ENCODE results near the gene STAT1. TPM values are rescaled to one million over a fixed set of nuclear protein-coding genes. Genes with fewer than 3 reads are reported as not detected.

Gene STAT1
- total RNA-seq, 3 donors from 2014 or later (not counting 1 experiment from before 2014, with no cell fraction given): 49.1 to 91.6 (median 86.2) TPM

DNA sequence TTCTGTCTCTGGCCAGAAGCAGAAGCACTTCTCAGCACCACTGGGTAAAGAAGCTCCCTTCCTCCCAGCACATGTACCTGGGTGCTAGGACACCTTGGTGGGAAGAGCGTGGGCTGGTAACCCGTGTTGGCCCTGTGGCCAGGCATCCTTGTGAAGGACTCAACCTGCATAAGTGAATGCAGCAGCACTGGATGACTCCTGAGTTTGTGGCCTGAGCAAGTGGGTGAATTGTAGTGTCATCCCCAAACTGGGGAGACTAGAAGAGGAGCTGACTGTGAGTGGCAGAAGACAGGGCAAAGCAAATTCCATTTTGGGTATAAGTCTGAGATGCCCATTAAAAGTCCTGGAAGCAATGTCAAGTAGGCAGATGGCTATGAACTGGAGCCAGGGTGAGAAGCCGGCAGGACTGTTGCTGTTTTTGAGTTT is 63.4 kb downstream of the STAT1 start:
- WGBS (ENCODE audit: insufficient coverage): 90% methylated on average over 3 of the region's 3 CpGs
- Mint-ChIP-seq H3K9me3 (no peaks in the 10 kb centered on the region), H3K27ac (no peak overlapping the region), H3K27me3 (ENCODE audit: low read depth in 2 of 2) (no peaks in the 10 kb centered on the region), H3K4me3 (no peak overlapping the region), H3K4me1 (peaks cover under 1% of the 10 kb centered on the region in 2 donors), H3K36me3 (no peaks in the 10 kb centered on the region)
- intact Hi-C loops (cut with micrococcal nuclease): no loop called here
- no peaks in the 10 kb centered on the region for H3K36me3 ChIP-seq (ENCODE audit: control insufficient read depth, insufficient read depth, low read length)
- H3K27ac ChIP-seq (ENCODE audit: low read length): no peak overlapping the region
- H3K4me3 ChIP-seq (ENCODE audit: low read length): no peak overlapping the region
- ATAC-seq (no peak), DNase-seq (no peak)
- TF ChIP-seq, protein P1, sequence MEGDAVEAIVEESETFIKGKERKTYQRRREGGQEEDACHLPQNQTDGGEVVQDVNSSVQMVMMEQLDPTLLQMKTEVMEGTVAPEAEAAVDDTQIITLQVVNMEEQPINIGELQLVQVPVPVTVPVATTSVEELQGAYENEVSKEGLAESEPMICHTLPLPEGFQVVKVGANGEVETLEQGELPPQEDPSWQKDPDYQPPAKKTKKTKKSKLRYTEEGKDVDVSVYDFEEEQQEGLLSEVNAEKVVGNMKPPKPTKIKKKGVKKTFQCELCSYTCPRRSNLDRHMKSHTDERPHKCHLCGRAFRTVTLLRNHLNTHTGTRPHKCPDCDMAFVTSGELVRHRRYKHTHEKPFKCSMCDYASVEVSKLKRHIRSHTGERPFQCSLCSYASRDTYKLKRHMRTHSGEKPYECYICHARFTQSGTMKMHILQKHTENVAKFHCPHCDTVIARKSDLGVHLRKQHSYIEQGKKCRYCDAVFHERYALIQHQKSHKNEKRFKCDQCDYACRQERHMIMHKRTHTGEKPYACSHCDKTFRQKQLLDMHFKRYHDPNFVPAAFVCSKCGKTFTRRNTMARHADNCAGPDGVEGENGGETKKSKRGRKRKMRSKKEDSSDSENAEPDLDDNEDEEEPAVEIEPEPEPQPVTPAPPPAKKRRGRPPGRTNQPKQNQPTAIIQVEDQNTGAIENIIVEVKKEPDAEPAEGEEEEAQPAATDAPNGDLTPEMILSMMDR (IDR thresholded peaks at IDR 0.05): no peak
- H3K4me1 ChIP-seq (ENCODE audit: control insufficient read depth, insufficient read depth, low read length): peaks cover 3% of the 10 kb centered on the region
- H3K27me3 ChIP-seq (ENCODE audit: control insufficient read depth, insufficient read depth, low read length): no peaks in the 10 kb centered on the region
- H3K9me3 ChIP-seq (ENCODE audit: control insufficient read depth, insufficient read depth, low read length): no peaks in the 10 kb centered on the region

DNA sequence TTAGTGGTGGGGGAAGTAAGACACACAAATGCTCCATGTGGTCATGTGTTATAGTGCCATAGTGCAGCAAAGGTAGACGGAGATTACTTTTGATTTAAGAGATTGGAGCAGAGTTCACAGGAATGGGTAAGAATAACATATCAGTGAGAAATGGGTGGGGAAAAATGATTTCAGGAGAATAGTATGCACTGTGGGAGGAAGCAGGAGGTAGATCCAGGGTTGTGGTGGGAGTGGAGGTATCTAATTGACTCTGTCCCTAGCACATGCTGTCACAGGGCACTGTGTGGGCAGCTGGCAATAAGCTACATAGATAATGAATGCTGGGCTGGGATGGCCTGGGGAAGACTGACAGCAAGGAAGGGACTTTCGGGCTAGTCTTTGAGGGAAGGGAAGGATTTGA is 65.3 kb downstream of the STAT1 start:
- H3K4me3 Mint-ChIP-seq: no peak overlapping the region
- Histone ChIP-seq H3K27ac (ENCODE audit: low read length) (no peak overlapping the region), H3K36me3 (ENCODE audit: control insufficient read depth, insufficient read depth, low read length) (no peaks in the 10 kb centered on the region), H3K9me3 (ENCODE audit: control insufficient read depth, insufficient read depth, low read length) (no peaks in the 10 kb centered on the region), H3K27me3 (ENCODE audit: control insufficient read depth, insufficient read depth, low read length) (no peaks in the 10 kb centered on the region), H3K4me1 (ENCODE audit: control insufficient read depth, insufficient read depth, low read length) (peaks cover 3% of the 10 kb centered on the region), H3K4me3 (ENCODE audit: low read length) (no peak overlapping the region)
- no peaks in the 10 kb centered on the region for H3K4me1 Mint-ChIP-seq
- no peak overlapping the region for H3K27ac Mint-ChIP-seq
- H3K36me3 Mint-ChIP-seq: no peaks in the 10 kb centered on the region
- TF ChIP-seq, protein P1 (IDR thresholded peaks at IDR 0.05): no peak
- no peak for ATAC-seq
- DNase-seq: no peak
- H3K27me3 Mint-ChIP-seq (ENCODE audit: low read depth in 2 of 2): no peaks in the 10 kb centered on the region
- WGBS (ENCODE audit: insufficient coverage): 98% methylated on average over 2 of the region's 2 CpGs
- intact Hi-C loops (cut with micrococcal nuclease): loop anchor here (1.0 kb wide), 1 partner anchor 98 kb away; no protein-coding TSS in a partner anchor
- no peaks in the 10 kb centered on the region for H3K9me3 Mint-ChIP-seq

DNA sequence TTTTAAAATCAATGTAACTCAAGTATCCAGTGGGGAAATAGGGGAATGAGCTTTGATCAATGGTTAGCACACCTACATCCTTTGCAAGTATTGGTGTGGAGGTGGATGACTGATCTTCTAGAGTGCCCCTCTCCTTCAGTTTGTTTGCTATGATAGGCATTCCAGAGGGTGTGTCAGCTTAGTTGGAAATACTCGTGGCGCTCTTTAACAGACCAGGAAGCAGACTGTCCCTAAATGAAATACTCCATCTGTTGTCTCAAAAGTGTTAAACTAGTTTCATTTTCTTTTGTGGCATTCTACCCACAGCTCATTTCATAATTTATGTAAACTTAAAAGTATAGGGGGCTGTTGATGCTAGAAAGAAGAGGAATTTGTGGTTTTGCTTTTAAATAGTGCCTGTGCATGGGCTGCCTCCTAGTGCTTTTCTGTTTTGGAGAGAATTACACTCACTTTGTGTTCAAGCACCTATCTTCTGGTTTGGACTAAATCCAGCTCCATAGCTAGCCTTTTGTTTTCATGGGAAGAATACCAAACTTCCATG is 66.2 kb downstream of the STAT1 start:
- ATAC-seq: peak; percentile 77 to 88 (median 81)
- peak overlapping the region; percentile 54 for H3K27ac ChIP-seq (ENCODE audit: low read length)
- Mint-ChIP-seq H3K27ac (no peak overlapping the region), H3K27me3 (ENCODE audit: low read depth in 2 of 2) (no peaks in the 10 kb centered on the region), H3K4me3 (peak overlapping the region; percentile 32), H3K4me1 (no peaks in the 10 kb centered on the region), H3K36me3 (no peaks in the 10 kb centered on the region), H3K9me3 (no peaks in the 10 kb centered on the region)
- H3K9me3 ChIP-seq (ENCODE audit: control insufficient read depth, insufficient read depth, low read length): no peaks in the 10 kb centered on the region
- H3K36me3 ChIP-seq (ENCODE audit: control insufficient read depth, insufficient read depth, low read length): no peaks in the 10 kb centered on the region
- H3K4me3 ChIP-seq (ENCODE audit: low read length): no peak overlapping the region
- intact Hi-C loops (cut with micrococcal nuclease): loop anchor here (1.0 kb wide), 1 partner anchor 97 kb away; no protein-coding TSS in a partner anchor
- no peaks in the 10 kb centered on the region for H3K27me3 ChIP-seq (ENCODE audit: control insufficient read depth, insufficient read depth, low read length)
- peak in 1 of 2 donors; percentile 67 for DNase-seq
- TF ChIP-seq, protein P1 (IDR thresholded peaks at IDR 0.05): peak; percentile 10
- H3K4me1 ChIP-seq (ENCODE audit: control insufficient read depth, insufficient read depth, low read length): peaks cover 3% of the 10 kb centered on the region
- WGBS (ENCODE audit: insufficient coverage): 15% methylated on average over 2 of the region's 2 CpGs

DNA sequence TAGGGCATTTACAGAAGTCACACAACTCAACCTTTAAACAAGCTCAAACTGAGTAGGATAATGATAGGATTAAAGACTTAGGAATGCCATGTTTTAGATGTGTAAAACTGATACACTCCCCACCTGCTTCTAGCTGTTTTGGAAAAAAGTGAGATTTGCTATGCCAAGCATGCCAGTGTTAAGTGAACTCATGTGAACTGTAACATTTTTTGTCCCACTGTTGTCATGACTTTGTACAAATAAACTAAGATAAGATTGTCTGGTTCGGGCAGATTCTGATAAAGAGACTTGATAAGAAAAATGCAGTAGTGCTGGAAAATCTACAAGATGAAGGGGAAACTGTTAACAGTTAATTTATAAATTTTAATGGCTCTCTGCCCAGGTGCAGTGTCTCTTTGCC is 66.8 kb downstream of the STAT1 start:
- Histone ChIP-seq H3K27me3 (ENCODE audit: control insufficient read depth, insufficient read depth, low read length) (no peaks in the 10 kb centered on the region), H3K4me1 (ENCODE audit: control insufficient read depth, insufficient read depth, low read length) (peaks cover 3% of the 10 kb centered on the region), H3K36me3 (ENCODE audit: control insufficient read depth, insufficient read depth, low read length) (no peaks in the 10 kb centered on the region), H3K27ac (ENCODE audit: low read length) (no peak overlapping the region), H3K4me3 (ENCODE audit: low read length) (no peak overlapping the region), H3K9me3 (ENCODE audit: control insufficient read depth, insufficient read depth, low read length) (no peaks in the 10 kb centered on the region)
- intact Hi-C loops (cut with micrococcal nuclease): no loop called here
- DNase-seq: peak in 1 of 2 donors; percentile 45
- no peaks in the 10 kb centered on the region for H3K4me1 Mint-ChIP-seq
- ATAC-seq: peak in 1 of 3 donors; percentile 43
- no peaks in the 10 kb centered on the region for H3K9me3 Mint-ChIP-seq
- no peaks in the 10 kb centered on the region for H3K36me3 Mint-ChIP-seq
- WGBS (ENCODE audit: insufficient coverage): 43% methylated on average over 1 of the region's 1 CpG
- no peak overlapping the region for H3K27ac Mint-ChIP-seq
- TF ChIP-seq, protein P1 (IDR thresholded peaks at IDR 0.05): no peak
- no peak overlapping the region for H3K4me3 Mint-ChIP-seq
- H3K27me3 Mint-ChIP-seq (ENCODE audit: low read depth in 2 of 2): no peaks in the 10 kb centered on the region

Data from natural killer cell (primary cell).